HG03342 (cell line): ENCODE results near the gene TMEM132D.

Experiments
- ATAC-seq: cut with Tn5 transposase; IDR thresholded peaks from one replicate; pipeline ENCODE4 v1.9.1; 2021; ENCODE audit warnings: mild to moderate bottlenecking, moderate library complexity; ENCODE audit not compliant: unreplicated experiment

Gene TMEM132D

GRCh38 chr12:129605666-129606065 is 298.2 kb downstream of the TMEM132D start:
- ATAC-seq = no peak

- ATAC-seq = no peak
These were observed 299.3 kb downstream of the TMEM132D start for GRCh38 chr12:129604506-129604905.

GRCh38 chr12:129599406-129599805 is 304.4 kb downstream of the TMEM132D start:
- no peak for ATAC-seq

- ATAC-seq = no peak
These were observed 309.7 kb downstream of the TMEM132D start for GRCh38 chr12:129594098-129594497.

- ATAC-seq = no peak
These were observed 311.4 kb downstream of the TMEM132D start for GRCh38 chr12:129592449-129592848.

GRCh38 chr12:129589503-129589902 is 314.3 kb downstream of the TMEM132D start:
- no peak for ATAC-seq

- ATAC-seq = no peak
These were observed 315.7 kb downstream of the TMEM132D start for GRCh38 chr12:129588142-129588541.

GRCh38 chr12:129585296-129585695 is 318.5 kb downstream of the TMEM132D start:
- no peak for ATAC-seq

- no peak for ATAC-seq
These were observed 323.9 kb downstream of the TMEM132D start for GRCh38 chr12:129579879-129580278.

GRCh38 chr12:129571901-129572494 is 331.8 kb downstream of the TMEM132D start:
- no peak for ATAC-seq

GRCh38 chr12:129570796-129571400 is 332.9 kb downstream of the TMEM132D start:
- no peak for ATAC-seq

- no peak for ATAC-seq
These were observed 337.0 kb downstream of the TMEM132D start for GRCh38 chr12:129566800-129567199.

- ATAC-seq = no peak
These were observed 339.1 kb downstream of the TMEM132D start for GRCh38 chr12:129564768-129565167.

GRCh38 chr12:129563266-129563665 is 340.6 kb downstream of the TMEM132D start:
- ATAC-seq = no peak

- ATAC-seq = no peak
These were observed 342.5 kb downstream of the TMEM132D start for GRCh38 chr12:129561304-129561703.

GRCh38 chr12:129559776-129560175 is 344.0 kb downstream of the TMEM132D start:
- no peak for ATAC-seq

GRCh38 chr12:129558036-129558435 is 345.8 kb downstream of the TMEM132D start:
- no peak for ATAC-seq

- ATAC-seq = no peak
These were observed 347.7 kb downstream of the TMEM132D start for GRCh38 chr12:129556082-129556481.

- no peak for ATAC-seq
These were observed 350.7 kb downstream of the TMEM132D start for GRCh38 chr12:129552996-129553750.

- ATAC-seq = no peak
These were observed 352.4 kb downstream of the TMEM132D start for GRCh38 chr12:129551441-129551840.

GRCh38 chr12:129550353-129550752 is 353.5 kb downstream of the TMEM132D start:
- no peak for ATAC-seq

- no peak for ATAC-seq
These were observed 354.2 kb downstream of the TMEM132D start for GRCh38 chr12:129549656-129550055.
